ENCODE measurements around the gene EPX.

DNA sequence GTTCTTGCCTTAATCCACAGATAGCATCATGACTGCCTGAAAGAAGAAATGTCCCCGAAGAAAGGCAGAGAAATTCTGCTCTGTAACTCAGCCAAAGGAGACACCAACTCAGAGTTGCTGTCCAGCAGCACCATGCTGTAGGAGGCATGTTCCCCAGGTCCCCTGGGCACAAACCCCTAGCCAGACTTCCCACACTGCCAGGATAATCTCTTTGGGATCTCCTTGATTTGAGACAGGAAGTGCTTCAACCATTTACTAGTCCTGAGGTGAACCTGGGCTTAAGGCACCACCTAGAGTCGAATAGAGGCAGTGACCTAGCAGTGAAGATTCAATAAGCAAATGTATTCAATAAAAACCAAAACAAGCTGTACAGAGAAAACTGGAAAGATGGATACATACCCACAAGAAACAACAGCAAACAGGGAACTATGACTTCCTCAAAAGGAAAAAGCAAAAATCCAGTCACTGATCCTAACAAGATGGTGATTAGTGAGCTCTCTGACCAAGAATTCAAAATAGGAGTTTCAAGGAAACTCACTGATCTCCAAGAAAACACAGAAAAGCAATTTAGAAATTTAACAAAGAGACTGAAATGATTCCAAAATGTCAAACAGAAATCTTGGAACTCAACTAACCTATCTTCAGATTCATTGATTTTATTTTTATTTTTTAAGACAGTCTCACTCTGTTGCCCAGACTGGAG lies 20.0 kb upstream of the EPX start:
- TF ChIP-seq POLR2A (IDR thresholded peaks at IDR 0.05; ENCODE audit: low read length), result no peak
- no peak for TF ChIP-seq GATA1 (IDR thresholded peaks at IDR 0.05; ENCODE audit: low read depth, low read length)
